Liver (tissue), 9 donors: Measurements from ENCODE around the gene PJA1. TPM values are rescaled to one million over a fixed set of nuclear protein-coding genes. Genes with fewer than 3 reads are reported as not detected.

Experiments
- DNase-seq: peaks from one replicate; pipeline ENCODE4 v3.0.0-alpha.2; 2017; ENCODE audit warnings: low spot score
- H3K27ac ChIP-seq, 2 donors: one replicate each; pipeline ENCODE4 v1.7.0; 2013; ENCODE audit warnings: inconsistent platforms in 2 of 2, low read length in 2 of 2, control low read depth in 1 of 2, low read depth in 1 of 2, mild to moderate bottlenecking in 1 of 2
- H3K27me3 ChIP-seq, 4 donors: one replicate each; pipeline versions ENCODE4 v1.6.1 to v1.7.0; 2013; ENCODE audit warnings: low read length in 3 of 4, inconsistent platforms in 1 of 4, mild to moderate bottlenecking in 1 of 4, moderate library complexity in 1 of 4; ENCODE audit not compliant: control insufficient read depth in 4 of 4, insufficient read depth in 4 of 4
- H3K36me3 ChIP-seq, 4 donors: one replicate each; pipeline versions ENCODE4 v1.6.1 to v1.7.0; 2013; ENCODE audit warnings: low read length in 3 of 4, mild to moderate bottlenecking in 3 of 4, low read depth in 1 of 4, moderate library complexity in 1 of 4; ENCODE audit not compliant: control insufficient read depth in 4 of 4, insufficient read depth in 3 of 4
- H3K4me1 ChIP-seq, 4 donors: one replicate each; pipeline versions ENCODE4 v1.6.1 to v1.7.0; 2013; ENCODE audit warnings: low read length in 3 of 4, mild to moderate bottlenecking in 3 of 4, moderate library complexity in 1 of 4; ENCODE audit not compliant: control insufficient read depth in 4 of 4, insufficient read depth in 4 of 4
- H3K4me3 ChIP-seq, 3 donors: one replicate each; pipeline versions ENCODE4 v1.6.1 to v1.7.0; 2013; ENCODE audit warnings: low read length in 3 of 3, control low read depth in 1 of 3, low read depth in 1 of 3, mild to moderate bottlenecking in 1 of 3
- H3K9ac ChIP-seq, 2 donors: one replicate each; pipeline ENCODE4 v1.7.0; 2013; ENCODE audit warnings: low read length in 2 of 2, mild to moderate bottlenecking in 2 of 2, moderate library complexity in 2 of 2, control low read depth in 1 of 2, low read depth in 1 of 2
- H3K9me3 ChIP-seq, 4 donors: one replicate each; pipeline versions ENCODE4 v1.6.1 to v1.7.0; 2013; ENCODE audit warnings: low read length in 3 of 4; ENCODE audit not compliant: control insufficient read depth in 4 of 4
- ATF3 ChIP-seq: IDR thresholded peaks from 2 replicates; pipeline ENCODE4 v1.6.1; 2016; ENCODE audit warnings: antibody characterized with exemption
- CTCF ChIP-seq: fragments of 150-350 bp; IDR thresholded peaks from 2 replicates; pipeline ENCODE4 v1.5.1; 2017; ENCODE audit warnings: improper control_type of control experiment, low read depth, low read length; ENCODE audit not compliant: missing input control
- EGR1 ChIP-seq, 2 donors: IDR thresholded peaks; 2 replicates each; pipeline ENCODE4 v1.6.1; 2016 to 2018; ENCODE audit warnings: antibody characterized with exemption in 2 of 2, low read depth in 2 of 2
- FOXA1 ChIP-seq: IDR thresholded peaks from 2 replicates; pipeline ENCODE4 v1.6.1; 2016; ENCODE audit warnings: antibody characterized with exemption
- FOXA2 ChIP-seq: IDR thresholded peaks from 2 replicates; pipeline ENCODE4 v1.6.1; 2016; ENCODE audit warnings: antibody characterized with exemption
- GABPA ChIP-seq, 2 donors: IDR thresholded peaks in 1 of 2; conservative IDR thresholded peaks in 1 of 2; 2 replicates each; pipeline ENCODE4 v1.6.1; 2016; ENCODE audit warnings: antibody characterized with exemption in 2 of 2, mild to moderate bottlenecking in 1 of 2, moderate library complexity in 1 of 2
- HNF4A ChIP-seq, 2 donors: conservative IDR thresholded peaks; 2 replicates each; pipeline ENCODE4 v1.6.1; 2016; ENCODE audit warnings: antibody characterized with exemption in 2 of 2, mild to moderate bottlenecking in 2 of 2
- HNF4G ChIP-seq: IDR thresholded peaks from 2 replicates; pipeline ENCODE4 v1.6.1; 2016; ENCODE audit warnings: antibody characterized with exemption
- JUND ChIP-seq, 2 donors: IDR thresholded peaks; 2 replicates each; pipeline ENCODE4 v1.6.1; 2016; ENCODE audit warnings: antibody characterized with exemption in 2 of 2
- MAX ChIP-seq: IDR thresholded peaks from 2 replicates; pipeline ENCODE4 v1.6.1; 2016; ENCODE audit warnings: antibody characterized with exemption
- NR2F2 ChIP-seq: IDR thresholded peaks from 2 replicates; pipeline ENCODE4 v1.6.1; 2016; ENCODE audit warnings: antibody characterized with exemption
- RAD21 ChIP-seq, 2 donors: IDR thresholded peaks; 2 replicates each; pipeline ENCODE4 v1.6.1; 2016; ENCODE audit warnings: antibody characterized with exemption in 2 of 2, mild to moderate bottlenecking in 2 of 2
- RXRA ChIP-seq, 2 donors: IDR thresholded peaks; 2 replicates each; pipeline ENCODE4 v1.6.1; 2017 to 2018; ENCODE audit warnings: antibody characterized with exemption in 2 of 2, mild to moderate bottlenecking in 1 of 2
- SP1 ChIP-seq: IDR thresholded peaks from 2 replicates; pipeline ENCODE4 v1.6.1; 2018; ENCODE audit warnings: antibody characterized with exemption, mild to moderate bottlenecking
- TAF1 ChIP-seq: conservative IDR thresholded peaks from 2 replicates; pipeline ENCODE4 v1.6.1; 2016; ENCODE audit warnings: antibody characterized with exemption, mild to moderate bottlenecking
- YY1 ChIP-seq: IDR thresholded peaks from 2 replicates; pipeline ENCODE4 v1.6.1; 2016; ENCODE audit warnings: antibody characterized with exemption, mild to moderate bottlenecking
- WGBS: extraction: QIAGEN DNeasy Blood & Tissue Kit; methylation state at CpG from one replicate; pipeline ENCODE4 v1.1.7; 2013; 5-methylcytosine and 5-hydroxymethylcytosine counted together
- polyA plus RNA-seq, 2 donors: library from polyadenylated mRNA; stranded (reverse) in 1 of 2; unstranded in 1 of 2; fragments of 200-250 nt in 1 of 2; fragments of >200 nt in 1 of 2; fragmentation: Nextera tagmentation in 1 of 2; extraction: Ambion mirVana in 1 of 2; gene quantifications; one replicate each; pipeline versions ENCODE4 v1.2.1 to v1.2.3, GENCODE V29; 2013 to 2015
- total RNA-seq, 2 donors: library from RNA; depleted of rRNA; stranded (reverse); fragments of >200 nt; gene quantifications; one replicate each; pipeline ENCODE4 v1.2.3, GENCODE V29; 2014
- TF ChIP-seq, protein P1 (sequence below): IDR thresholded peaks from 2 replicates; pipeline ENCODE4 v1.6.1; 2016; ENCODE audit warnings: antibody characterized with exemption, mild to moderate bottlenecking
- TF ChIP-seq, protein P2 (sequence below): IDR thresholded peaks from 2 replicates; pipeline ENCODE4 v1.6.1; 2016; ENCODE audit warnings: antibody characterized with exemption
- donor health status: healthy.
- donor health status: healthy.
- donor health status: healthy.
- donor health status: healthy.
- donor health status: healthy.

The PJA1 gene
- total and polyA plus RNA-seq, 4 donors, result 4.6 to 6.0 (median 5.0) TPM

- no peaks in the 10 kb centered on the region for H3K9me3 ChIP-seq
- no peak overlapping the region for H3K9ac ChIP-seq
- H3K27me3 ChIP-seq, result no peaks in the 10 kb centered on the region
- H3K36me3 ChIP-seq, result no peaks in the 10 kb centered on the region
- no peaks in the 10 kb centered on the region for H3K4me1 ChIP-seq
- no peak overlapping the region for H3K4me3 ChIP-seq
- H3K27ac ChIP-seq, result no peak overlapping the region
- WGBS, result 86% methylated on average over 1 of the region's 1 CpG
- TF ChIP-seq FOXA2 (no peak), HNF4A (conservative IDR thresholded peaks at IDR 0.05) (no peak), EGR1 (IDR thresholded peaks at IDR 0.05; ENCODE audit: low read depth in 2 of 2) (no peak), SP1 (no peak), RXRA (IDR thresholded peaks at IDR 0.05) (no peak), MAX (no peak), HNF4G (no peak), RAD21 (IDR thresholded peaks at IDR 0.05) (no peak), ATF3 (no peak), NR2F2 (no peak), CTCF (no peak), YY1 (no peak), TAF1 (no peak), JUND (IDR thresholded peaks at IDR 0.05) (no peak), GABPA (IDR thresholded peaks at IDR 0.05 in 1 of 2, conservative IDR thresholded peaks at IDR 0.05 in 1 of 2) (no peak), FOXA1 (no peak)
- TF ChIP-seq, protein P1, sequence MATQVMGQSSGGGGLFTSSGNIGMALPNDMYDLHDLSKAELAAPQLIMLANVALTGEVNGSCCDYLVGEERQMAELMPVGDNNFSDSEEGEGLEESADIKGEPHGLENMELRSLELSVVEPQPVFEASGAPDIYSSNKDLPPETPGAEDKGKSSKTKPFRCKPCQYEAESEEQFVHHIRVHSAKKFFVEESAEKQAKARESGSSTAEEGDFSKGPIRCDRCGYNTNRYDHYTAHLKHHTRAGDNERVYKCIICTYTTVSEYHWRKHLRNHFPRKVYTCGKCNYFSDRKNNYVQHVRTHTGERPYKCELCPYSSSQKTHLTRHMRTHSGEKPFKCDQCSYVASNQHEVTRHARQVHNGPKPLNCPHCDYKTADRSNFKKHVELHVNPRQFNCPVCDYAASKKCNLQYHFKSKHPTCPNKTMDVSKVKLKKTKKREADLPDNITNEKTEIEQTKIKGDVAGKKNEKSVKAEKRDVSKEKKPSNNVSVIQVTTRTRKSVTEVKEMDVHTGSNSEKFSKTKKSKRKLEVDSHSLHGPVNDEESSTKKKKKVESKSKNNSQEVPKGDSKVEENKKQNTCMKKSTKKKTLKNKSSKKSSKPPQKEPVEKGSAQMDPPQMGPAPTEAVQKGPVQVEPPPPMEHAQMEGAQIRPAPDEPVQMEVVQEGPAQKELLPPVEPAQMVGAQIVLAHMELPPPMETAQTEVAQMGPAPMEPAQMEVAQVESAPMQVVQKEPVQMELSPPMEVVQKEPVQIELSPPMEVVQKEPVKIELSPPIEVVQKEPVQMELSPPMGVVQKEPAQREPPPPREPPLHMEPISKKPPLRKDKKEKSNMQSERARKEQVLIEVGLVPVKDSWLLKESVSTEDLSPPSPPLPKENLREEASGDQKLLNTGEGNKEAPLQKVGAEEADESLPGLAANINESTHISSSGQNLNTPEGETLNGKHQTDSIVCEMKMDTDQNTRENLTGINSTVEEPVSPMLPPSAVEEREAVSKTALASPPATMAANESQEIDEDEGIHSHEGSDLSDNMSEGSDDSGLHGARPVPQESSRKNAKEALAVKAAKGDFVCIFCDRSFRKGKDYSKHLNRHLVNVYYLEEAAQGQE, result no peak
- TF ChIP-seq, protein P2, sequence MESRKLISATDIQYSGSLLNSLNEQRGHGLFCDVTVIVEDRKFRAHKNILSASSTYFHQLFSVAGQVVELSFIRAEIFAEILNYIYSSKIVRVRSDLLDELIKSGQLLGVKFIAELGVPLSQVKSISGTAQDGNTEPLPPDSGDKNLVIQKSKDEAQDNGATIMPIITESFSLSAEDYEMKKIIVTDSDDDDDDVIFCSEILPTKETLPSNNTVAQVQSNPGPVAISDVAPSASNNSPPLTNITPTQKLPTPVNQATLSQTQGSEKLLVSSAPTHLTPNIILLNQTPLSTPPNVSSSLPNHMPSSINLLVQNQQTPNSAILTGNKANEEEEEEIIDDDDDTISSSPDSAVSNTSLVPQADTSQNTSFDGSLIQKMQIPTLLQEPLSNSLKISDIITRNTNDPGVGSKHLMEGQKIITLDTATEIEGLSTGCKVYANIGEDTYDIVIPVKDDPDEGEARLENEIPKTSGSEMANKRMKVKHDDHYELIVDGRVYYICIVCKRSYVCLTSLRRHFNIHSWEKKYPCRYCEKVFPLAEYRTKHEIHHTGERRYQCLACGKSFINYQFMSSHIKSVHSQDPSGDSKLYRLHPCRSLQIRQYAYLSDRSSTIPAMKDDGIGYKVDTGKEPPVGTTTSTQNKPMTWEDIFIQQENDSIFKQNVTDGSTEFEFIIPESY, result no peak
- no peak for DNase-seq
These were observed 21.4 kb upstream of the PJA1 start for GRCh38 chrX:69186651-69187050.
